WERI-Rb-1 (cell line): ENCODE data around the gene SELP.

Source experiments
- DNase-seq: peaks from one replicate; pipeline ENCODE4 v3.0.0-alpha.2; 2020
- H3K27ac ChIP-seq: fragments of 250-450 bp; sonication (Bioruptor Pico); 2 replicates; pipeline ENCODE4 v1.5.1; 2020; ENCODE audit warnings: mild to moderate bottlenecking, moderate library complexity
- H3K27me3 ChIP-seq: fragments of 250-450 bp; sonication (Bioruptor Pico); 2 replicates; pipeline ENCODE4 v1.5.1; 2021; ENCODE audit warnings: mild to moderate bottlenecking, low read depth, moderate library complexity; ENCODE audit not compliant: insufficient read depth, severe bottlenecking
- H3K36me3 ChIP-seq: fragments of 250-450 bp; sonication (Bioruptor Pico); 2 replicates; pipeline ENCODE4 v1.5.1; 2020; ENCODE audit warnings: mild to moderate bottlenecking, moderate library complexity
- H3K4me3 ChIP-seq: 2 replicates; pipeline ENCODE4 v1.5.1; 2011; ENCODE audit warnings: low read depth, mild to moderate bottlenecking, control low read depth, low read length
- H3K9me3 ChIP-seq: fragments of 250-450 bp; sonication (Bioruptor Pico); 2 replicates; pipeline ENCODE4 v1.5.1; 2021; ENCODE audit warnings: mild to moderate bottlenecking, moderate library complexity; ENCODE audit not compliant: severe bottlenecking
- CTCF ChIP-seq: IDR thresholded peaks from 2 replicates; pipeline ENCODE4 v1.5.1; 2011; ENCODE audit warnings: low read depth, mild to moderate bottlenecking, control low read depth, inconsistent platforms, low read length

Gene SELP

GRCh38 chr1:169653873-169654272, 23.9 kb upstream of the SELP start:
- Histone ChIP-seq H3K27me3 (no peaks in the 10 kb centered on the region), H3K9me3 (no peaks in the 10 kb centered on the region)
- DNase-seq: no peak

GRCh38 chr1:169651035-169651434, 21.1 kb upstream of the SELP start:
- Histone ChIP-seq H3K27ac (no peak overlapping the region), H3K9me3 (no peaks in the 10 kb centered on the region), H3K36me3 (no peaks in the 10 kb centered on the region), H3K4me3 (no peak overlapping the region), H3K27me3 (no peaks in the 10 kb centered on the region)
- DNase-seq: no peak
- TF ChIP-seq CTCF: no peak

More at GRCh38 chr1:169653873-169654272, 23.9 kb upstream of the SELP start:
- TF ChIP-seq CTCF: no peak
- Histone ChIP-seq H3K36me3 (no peaks in the 10 kb centered on the region), H3K27ac (no peak overlapping the region), H3K4me3 (no peak overlapping the region)

GRCh38 chr1:169650551-169650950, 20.6 kb upstream of the SELP start:
- Histone ChIP-seq H3K36me3 (no peaks in the 10 kb centered on the region), H3K4me3 (no peak overlapping the region), H3K27ac (no peak overlapping the region), H3K27me3 (no peaks in the 10 kb centered on the region), H3K9me3 (no peaks in the 10 kb centered on the region)
- DNase-seq: no peak
- no peak for TF ChIP-seq CTCF

GRCh38 chr1:169648709-169649108, 18.8 kb upstream of the SELP start:
- DNase-seq: no peak
- TF ChIP-seq CTCF: no peak
- no peak overlapping the region for H3K27ac ChIP-seq
- no peaks in the 10 kb centered on the region for H3K27me3 ChIP-seq
- H3K9me3 ChIP-seq: no peaks in the 10 kb centered on the region
- H3K36me3 ChIP-seq: no peaks in the 10 kb centered on the region
- H3K4me3 ChIP-seq: no peak overlapping the region

- DNase-seq: no peak
- Histone ChIP-seq H3K27ac (no peak overlapping the region), H3K4me3 (no peak overlapping the region), H3K36me3 (no peaks in the 10 kb centered on the region), H3K27me3 (no peaks in the 10 kb centered on the region), H3K9me3 (no peaks in the 10 kb centered on the region)
- no peak for TF ChIP-seq CTCF
Observed at GRCh38 chr1:169648187-169648586, 18.3 kb upstream of the SELP start.

GRCh38 chr1:169647512-169647911, 17.6 kb upstream of the SELP start:
- Histone ChIP-seq H3K4me3 (no peak overlapping the region), H3K27me3 (no peaks in the 10 kb centered on the region), H3K36me3 (no peaks in the 10 kb centered on the region), H3K27ac (no peak overlapping the region), H3K9me3 (no peaks in the 10 kb centered on the region)
- TF ChIP-seq CTCF: no peak
- no peak for DNase-seq
